SK-N-SH (cell line): ENCODE results near the gene SHANK1. TPM values are rescaled to one million over a fixed set of nuclear protein-coding genes. Genes with fewer than 3 reads are reported as not detected.
A peak's percentile ranks its signal among the peaks of the same experiment; 100 is the strongest.

ENCODE experiments used
- CTCF ChIA-PET: fragments of 300-600, 350-600 bp; formaldehyde crosslinking; extraction: SDS; loops from one replicate; lab custom pipeline; 2021; lab: Yijun Ruan, JAX
- POLR2A ChIA-PET: fragments of 350-600 bp; sonication (Branson Sonifier 250); formaldehyde crosslinking; extraction: SDS; loops from one replicate; lab custom pipeline; 2020; ENCODE audit warnings: antibody characterized with exemption, inconsistent platforms; lab: Yijun Ruan, JAX
- DNase-seq: peaks from one replicate; pipeline ENCODE4 v3.0.0; 2012
- H2AFZ ChIP-seq: fragments of 200-600 bp; sonication (generic); 2 replicates; pipeline ENCODE4 v1.8.1; 2016; ENCODE audit warnings: antibody characterized with exemption, mild to moderate bottlenecking, low read depth
- H3F3A ChIP-seq: fragments of 200-600 bp; sonication (generic); replicated peaks from 2 replicates; pipeline ENCODE3; 2016; ENCODE audit warnings: antibody characterized with exemption, mild to moderate bottlenecking; ENCODE audit not compliant: insufficient read depth
- H3K27ac ChIP-seq, 2 experiments: fragments of 200-500 bp in 1 of 2; fragments of 200-600 bp in 1 of 2; sonication (Bioruptor generic) in 1 of 2; sonication (generic), shearing (Covaris generic) in 1 of 2; 2 replicates each; pipeline versions ENCODE4 v1.5.1 to v1.6.1; 2014 to 2016; ENCODE audit warnings: low read depth in 2 of 2, inconsistent platforms in 1 of 2, low read length in 1 of 2, mild to moderate bottlenecking in 1 of 2, mixed read lengths in 1 of 2
- H3K27me3 ChIP-seq: fragments of 200-600 bp; sonication (generic), shearing (Covaris generic); 2 replicates; pipeline ENCODE4 v1.6.1; 2016; ENCODE audit warnings: mixed run types; ENCODE audit not compliant: insufficient read depth
- H3K36me3 ChIP-seq, 2 experiments: fragments of 200-500 bp in 1 of 2; fragments of 200-600 bp in 1 of 2; sonication (Bioruptor generic) in 1 of 2; sonication (generic) in 1 of 2; replicated peaks in 1 of 2; 2 replicates each; pipeline versions ENCODE3 to v1.5.1; 2014 to 2016; ENCODE audit warnings: low read length in 1 of 2, mild to moderate bottlenecking in 1 of 2; ENCODE audit not compliant: insufficient read depth in 2 of 2, control insufficient read depth in 1 of 2
- H3K4me1 ChIP-seq, 2 experiments: fragments of 200-500 bp in 1 of 2; fragments of 200-600 bp in 1 of 2; sonication (Bioruptor generic) in 1 of 2; sonication (generic), shearing (Covaris generic) in 1 of 2; 2 replicates each; pipeline versions ENCODE4 v1.5.1 to v1.6.1; 2014 to 2016; ENCODE audit warnings: low read depth in 1 of 2, low read length in 1 of 2, mixed run types in 1 of 2; ENCODE audit not compliant: insufficient read depth in 2 of 2, control insufficient read depth in 1 of 2
- H3K4me2 ChIP-seq: fragments of 200-600 bp; sonication (generic), shearing (Covaris generic); 2 replicates; pipeline ENCODE4 v1.6.1; 2017; ENCODE audit warnings: mixed run types
- H3K4me3 ChIP-seq, 2 experiments: fragments of 200-500 bp in 1 of 2; fragments of 200-600 bp in 1 of 2; sonication (Bioruptor generic) in 1 of 2; sonication (generic), shearing (Covaris generic) in 1 of 2; 2 replicates each; pipeline versions ENCODE4 v1.5.1 to v1.8.1; 2014 to 2016; ENCODE audit warnings: low read depth in 2 of 2, inconsistent platforms in 1 of 2, low read length in 1 of 2, mild to moderate bottlenecking in 1 of 2, mixed read lengths in 1 of 2, moderate library complexity in 1 of 2
- H3K79me2 ChIP-seq: fragments of 200-600 bp; sonication (generic); 2 replicates; pipeline ENCODE4 v1.8.1; 2017; ENCODE audit warnings: mild to moderate bottlenecking; ENCODE audit not compliant: insufficient read depth
- H3K9ac ChIP-seq: fragments of 200-600 bp; sonication (generic); 2 replicates; pipeline ENCODE4 v1.6.1; 2017; ENCODE audit warnings: mixed run types
- H3K9me2 ChIP-seq: fragments of 200-600 bp; sonication (generic); 2 replicates; pipeline ENCODE4 v1.6.1; 2017; ENCODE audit warnings: mixed run types
- H3K9me3 ChIP-seq: fragments of 200-600 bp; sonication (generic); 2 replicates; pipeline ENCODE4 v1.6.1; 2017; ENCODE audit warnings: mixed run types, mild to moderate bottlenecking, moderate library complexity
- H4K20me1 ChIP-seq: fragments of 200-600 bp; sonication (generic); 2 replicates; pipeline ENCODE4 v1.6.1; 2017; ENCODE audit warnings: mild to moderate bottlenecking, mixed run types; ENCODE audit not compliant: insufficient read depth
- CHD2 ChIP-seq: fragments of 150-350 bp; IDR thresholded peaks from 2 replicates; pipeline ENCODE4 v1.6.1; 2018; ENCODE audit warnings: low read length; ENCODE audit not compliant: partially characterized antibody
- CTCF ChIP-seq: fragments of 200-600 bp; sonication (generic); IDR thresholded peaks from 2 replicates; pipeline ENCODE4 v1.6.1; 2017; ENCODE audit warnings: antibody characterized with exemption, mild to moderate bottlenecking, moderate library complexity
- ELF1 ChIP-seq: IDR thresholded peaks from 2 replicates; pipeline ENCODE4 v1.4.0; 2012
- EP300 ChIP-seq, 2 experiments: IDR thresholded peaks; 2 replicates each; pipeline versions ENCODE4 v1.4.0 to v1.6.1; 2012; ENCODE audit warnings: borderline replicate concordance in 1 of 2, low read depth in 1 of 2, low read length in 1 of 2
- FOXJ3 ChIP-seq: sonication (generic); formaldehyde crosslinking; IDR thresholded peaks from 2 replicates; pipeline ENCODE4 v1.5.1; 2020; ENCODE audit warnings: mild to moderate bottlenecking, missing genetic modification reagents
- IRF3 ChIP-seq: fragments of 150-350 bp; IDR thresholded peaks from 2 replicates; pipeline ENCODE4 v1.6.1; 2016; ENCODE audit warnings: mild to moderate bottlenecking, low read depth, low read length
- MXI1 ChIP-seq: IDR thresholded peaks from 2 replicates; pipeline ENCODE4 v1.6.1; 2012; ENCODE audit warnings: mild to moderate bottlenecking, low read depth, low read length, improper control_type of control experiment
- RCOR1 ChIP-seq: fragments of 150-350 bp; IDR thresholded peaks from 2 replicates; pipeline ENCODE4 v1.6.1; 2017; ENCODE audit warnings: antibody characterized with exemption, low read length
- REST ChIP-seq: IDR thresholded peaks from 2 replicates; pipeline ENCODE4 v1.6.1; 2012; ENCODE audit warnings: mild to moderate bottlenecking, low read depth, low read length, moderate library complexity
- SMC3 ChIP-seq: IDR thresholded peaks from 2 replicates; pipeline ENCODE4 v1.6.1; 2012; ENCODE audit warnings: low read depth, low read length, improper control_type of control experiment
- TAF1 ChIP-seq: IDR thresholded peaks from 2 replicates; pipeline ENCODE4 v1.6.1; 2012; ENCODE audit warnings: low read depth, mild to moderate bottlenecking, low read length, moderate library complexity, borderline replicate concordance
- TCF12 ChIP-seq: IDR thresholded peaks from 2 replicates; pipeline ENCODE4 v1.4.0; 2012
- WGBS: methylation state at CpG from one replicate; pipeline ENCODE4 v1.1.6; 2017; ENCODE audit warnings: low lambda C conversion rate; 5-methylcytosine and 5-hydroxymethylcytosine counted together
- polyA plus RNA-seq, 3 experiments: library from polyadenylated mRNA; depleted of rRNA; stranded (reverse); fragments of >200 nt; gene quantifications; 2 replicates each; pipeline ENCODE4 v1.2.3, GENCODE V29; 2012

The SHANK1 gene
- polyA plus RNA-seq, 1 of the 3 experiments (the other 2 are of a cell fraction), result 0.28 TPM

- no peak overlapping the region for H3K4me2 ChIP-seq
- no peaks in the 10 kb centered on the region for H3K36me3 ChIP-seq
- H2AFZ ChIP-seq, result no peak overlapping the region
- CTCF ChIA-PET, result no interaction called here
- no peaks in the 10 kb centered on the region for H4K20me1 ChIP-seq
- H3F3A ChIP-seq, result peaks cover 3% of the 10 kb centered on the region
- no peak overlapping the region for H3K27ac ChIP-seq
- 59% methylated on average over 30 of the region's 39 CpGs for WGBS
- peaks cover 0 to 21% of the 10 kb centered on the region in 2 experiments; a peak in 2 of 4 replicates for H3K4me1 ChIP-seq
- no peaks in the 10 kb centered on the region for H3K9me2 ChIP-seq
- H3K9me3 ChIP-seq, result no peaks in the 10 kb centered on the region
- DNase-seq, result peak; percentile 79
- 0 out of 2 replicates have a peak, but pooled peaks cover 10% of the 10 kb centered on the region for H3K27me3 ChIP-seq
- peaks cover 13% of the 10 kb centered on the region for H3K79me2 ChIP-seq
- no peak overlapping the region for H3K9ac ChIP-seq
- no peak for TF ChIP-seq TAF1
- TF ChIP-seq FOXJ3 (CRISPR knock-in tag), result no peak
- no peak for TF ChIP-seq REST
- TF ChIP-seq SMC3, result no peak
- TF ChIP-seq EP300 (IDR thresholded peaks at IDR 0.05; ENCODE audit: borderline replicate concordance in 1 of 2, low read depth in 1 of 2, low read length in 1 of 2), result no peak
- TF ChIP-seq CHD2, result no peak
- no peak for TF ChIP-seq MXI1
- TF ChIP-seq IRF3, result no peak
- no peak for TF ChIP-seq ELF1
- TF ChIP-seq TCF12, result no peak
- no peak for TF ChIP-seq CTCF
- no peak for TF ChIP-seq RCOR1
- TF ChIP-seq, all 33 proteins: peak for 0
- H3K4me3 ChIP-seq, result peak overlapping the region in 1 of 2 experiments; percentile 7; a peak in 1 of 4 replicates
- POLR2A ChIA-PET, result no interaction called here
Measured at GRCh38 chr19:50728084-50728737, 8.6 kb upstream of the SHANK1 start.
